ENCODE data around the gene MICAL2. TPM values are rescaled to one million over a fixed set of nuclear protein-coding genes. Genes with fewer than 3 reads are reported as not detected.

MICAL2 gene
- total RNA-seq, 1 donor from 2014 or later = 4.4 TPM

GRCh38 chr11:12130180-12130980 lies 20.0 kb downstream of the MICAL2 start:
- H3K4me3 Mint-ChIP-seq (ENCODE audit: unreplicated experiment) = no peak overlapping the region
- DNase-seq = no peak
- peaks cover 8% of the 10 kb centered on the region for H3K27me3 Mint-ChIP-seq (ENCODE audit: unreplicated experiment)
- no peak overlapping the region for H3K27ac Mint-ChIP-seq (ENCODE audit: unreplicated experiment)
- no peak for TF ChIP-seq CTCF (IDR thresholded peaks at IDR 0.05; ENCODE audit: partially characterized antibody, unreplicated experiment)
- no peaks in the 10 kb centered on the region for H3K36me3 Mint-ChIP-seq (ENCODE audit: unreplicated experiment)
- no peaks in the 10 kb centered on the region for H3K4me1 Mint-ChIP-seq (ENCODE audit: low read depth, unreplicated experiment)
- no peaks in the 10 kb centered on the region for H3K9me3 Mint-ChIP-seq (ENCODE audit: unreplicated experiment)

GRCh38 chr11:12131943-12132789 lies 21.8 kb downstream of the MICAL2 start:
- TF ChIP-seq CTCF (IDR thresholded peaks at IDR 0.05; ENCODE audit: partially characterized antibody, unreplicated experiment) = no peak
- no peak for DNase-seq
- no peak overlapping the region for H3K27ac Mint-ChIP-seq (ENCODE audit: unreplicated experiment)

GRCh38 chr11:12132790-12133145 lies 22.4 kb downstream of the MICAL2 start:
- no peak for DNase-seq
- no peaks in the 10 kb centered on the region for H3K4me1 Mint-ChIP-seq (ENCODE audit: low read depth, unreplicated experiment)
- H3K36me3 Mint-ChIP-seq (ENCODE audit: unreplicated experiment) = no peaks in the 10 kb centered on the region
- no peak for TF ChIP-seq CTCF (IDR thresholded peaks at IDR 0.05; ENCODE audit: partially characterized antibody, unreplicated experiment)
- H3K27me3 Mint-ChIP-seq (ENCODE audit: unreplicated experiment) = peaks cover 6% of the 10 kb centered on the region
- no peak overlapping the region for H3K27ac Mint-ChIP-seq (ENCODE audit: unreplicated experiment)
- no peaks in the 10 kb centered on the region for H3K9me3 Mint-ChIP-seq (ENCODE audit: unreplicated experiment)
- no peak overlapping the region for H3K4me3 Mint-ChIP-seq (ENCODE audit: unreplicated experiment)

More at GRCh38 chr11:12131943-12132789, 21.8 kb downstream of the MICAL2 start:
- no peaks in the 10 kb centered on the region for H3K36me3 Mint-ChIP-seq (ENCODE audit: unreplicated experiment)
- no peaks in the 10 kb centered on the region for H3K4me1 Mint-ChIP-seq (ENCODE audit: low read depth, unreplicated experiment)
- H3K4me3 Mint-ChIP-seq (ENCODE audit: unreplicated experiment) = no peak overlapping the region
- peaks cover 6% of the 10 kb centered on the region for H3K27me3 Mint-ChIP-seq (ENCODE audit: unreplicated experiment)
- H3K9me3 Mint-ChIP-seq (ENCODE audit: unreplicated experiment) = no peaks in the 10 kb centered on the region

GRCh38 chr11:12133547-12134235 lies 23.3 kb downstream of the MICAL2 start:
- H3K36me3 Mint-ChIP-seq (ENCODE audit: unreplicated experiment) = no peaks in the 10 kb centered on the region
- peaks cover 6% of the 10 kb centered on the region for H3K27me3 Mint-ChIP-seq (ENCODE audit: unreplicated experiment)
- no peaks in the 10 kb centered on the region for H3K9me3 Mint-ChIP-seq (ENCODE audit: unreplicated experiment)
- no peak for TF ChIP-seq CTCF (IDR thresholded peaks at IDR 0.05; ENCODE audit: partially characterized antibody, unreplicated experiment)
- no peak overlapping the region for H3K4me3 Mint-ChIP-seq (ENCODE audit: unreplicated experiment)
- DNase-seq = no peak
- H3K27ac Mint-ChIP-seq (ENCODE audit: unreplicated experiment) = no peak overlapping the region
- no peaks in the 10 kb centered on the region for H3K4me1 Mint-ChIP-seq (ENCODE audit: low read depth, unreplicated experiment)

All from glutamatergic neuron (in vitro differentiated cells).